HG03064 (cell line): ENCODE data around the gene TTL.
"Not testable (repeated sequence)": the region's sequence is repeated elsewhere in the genome, so short reads cannot be mapped to it uniquely, and the experiment has no call there.

Source experiments
- ATAC-seq: cut with Tn5 transposase; IDR thresholded peaks from one replicate; pipeline ENCODE4 v1.9.1; 2021; ENCODE audit warnings: low read depth; ENCODE audit not compliant: unreplicated experiment

Gene TTL

GRCh38 chr2:112516801-112517200 lies 34.8 kb downstream of the TTL start:
- ATAC-seq: no peak

GRCh38 chr2:112518807-112519206 lies 36.9 kb downstream of the TTL start:
- no peak for ATAC-seq

- no peak for ATAC-seq
Measured at GRCh38 chr2:112519506-112519905, 37.5 kb downstream of the TTL start.

- no peak for ATAC-seq
Measured at GRCh38 chr2:112520234-112520783, 38.4 kb downstream of the TTL start.

- no peak for ATAC-seq
Measured at GRCh38 chr2:112523291-112523777, 41.4 kb downstream of the TTL start.

- ATAC-seq: not testable (repeated sequence)
Measured at GRCh38 chr2:112524276-112524675, 42.3 kb downstream of the TTL start.

GRCh38 chr2:112528541-112528940 lies 46.6 kb downstream of the TTL start:
- no peak for ATAC-seq

GRCh38 chr2:112529757-112530156 lies 47.8 kb downstream of the TTL start:
- ATAC-seq: no peak

GRCh38 chr2:112530728-112531127 lies 48.8 kb downstream of the TTL start:
- ATAC-seq: no peak

- no peak for ATAC-seq
Measured at GRCh38 chr2:112534826-112535225, 52.9 kb downstream of the TTL start.

GRCh38 chr2:112536665-112537064 lies 54.7 kb downstream of the TTL start:
- ATAC-seq: not testable (repeated sequence)

- no peak for ATAC-seq
Measured at GRCh38 chr2:112539306-112539705, 57.4 kb downstream of the TTL start.

- ATAC-seq: no peak
Measured at GRCh38 chr2:112540906-112541305, 59.0 kb downstream of the TTL start.

GRCh38 chr2:112541315-112542122 lies 59.6 kb downstream of the TTL start:
- ATAC-seq: peak; percentile 47

GRCh38 chr2:112542123-112542983 lies 60.4 kb downstream of the TTL start, which contains the start of gene POLR1B:
TSS of gene POLR1B (plus strand) at chr2:112542465. CDS start at chr2:112542495, 30 bp downstream.
- ATAC-seq: peak; percentile 73

- peak; percentile 7 for ATAC-seq
Measured at GRCh38 chr2:112542984-112543661, 61.2 kb downstream of the TTL start.

- ATAC-seq: no peak
Measured at GRCh38 chr2:112547333-112547732, 65.4 kb downstream of the TTL start.

GRCh38 chr2:112548980-112549379 lies 67.0 kb downstream of the TTL start:
- no peak for ATAC-seq

- peak; percentile 49 for ATAC-seq
Measured at GRCh38 chr2:112566104-112566503, 84.1 kb downstream of the TTL start.

- ATAC-seq: peak; percentile 28
Measured at GRCh38 chr2:112566508-112566907, 84.6 kb downstream of the TTL start.
